HEK293T (cell line): Measurements from ENCODE around the gene LCP1.

Source experiments
- CTCF ChIA-PET: fragments of 350-600 bp; formaldehyde crosslinking; extraction: SDS; loops from one replicate; lab custom pipeline; 2021; ENCODE audit warnings: antibody characterized with exemption, inconsistent platforms; lab: Yijun Ruan, JAX
- POLR2A ChIA-PET: fragments of 350-600 bp; formaldehyde crosslinking; extraction: SDS; loops from one replicate; lab custom pipeline; 2020; ENCODE audit warnings: antibody characterized with exemption, inconsistent platforms; lab: Yijun Ruan, JAX
- DNase-seq: peaks from one replicate; pipeline ENCODE4 v3.0.0; 2012; ENCODE audit warnings: mixed read lengths; ENCODE audit errors: extremely low spot score
- ARNT ChIP-seq: fragments of 450-650 bp; IDR thresholded peaks from 2 replicates; pipeline ENCODE4 v1.6.1; 2017; ENCODE audit warnings: mild to moderate bottlenecking
- BHLHE40 ChIP-seq: fragments of 450-650 bp; IDR thresholded peaks from 2 replicates; pipeline ENCODE4 v1.6.1; 2016; ENCODE audit warnings: mild to moderate bottlenecking, moderate library complexity, borderline replicate concordance
- CTBP1 ChIP-seq: fragments of 450-650 bp; IDR thresholded peaks from 2 replicates; pipeline ENCODE4 v1.6.1; 2016; ENCODE audit warnings: borderline replicate concordance
- ELF4 ChIP-seq: fragments of 450-650 bp; IDR thresholded peaks from 2 replicates; pipeline ENCODE4 v1.6.1; 2017; ENCODE audit warnings: antibody characterized with exemption
- FOXA1 ChIP-seq: fragments of 450-650 bp; IDR thresholded peaks from 2 replicates; pipeline ENCODE4 v1.6.1; 2016; ENCODE audit warnings: mild to moderate bottlenecking
- FOXK2 ChIP-seq: fragments of 450-650 bp; IDR thresholded peaks from 2 replicates; pipeline ENCODE4 v1.6.1; 2016; ENCODE audit warnings: mild to moderate bottlenecking
- FOXM1 ChIP-seq: fragments of 450-650 bp; IDR thresholded peaks from 2 replicates; pipeline ENCODE4 v1.6.1; 2017; ENCODE audit warnings: mild to moderate bottlenecking, borderline replicate concordance
- HDGF ChIP-seq: fragments of 450-650 bp; IDR thresholded peaks from 2 replicates; pipeline ENCODE4 v1.6.1; 2017; ENCODE audit warnings: antibody characterized with exemption, borderline replicate concordance
- L3MBTL2 ChIP-seq: fragments of 450-650 bp; conservative IDR thresholded peaks from 2 replicates; pipeline ENCODE4 v1.6.1; 2016; ENCODE audit warnings: mild to moderate bottlenecking
- LEF1 ChIP-seq: fragments of 450-650 bp; IDR thresholded peaks from 2 replicates; pipeline ENCODE4 v1.6.1; 2017; ENCODE audit warnings: mild to moderate bottlenecking, borderline replicate concordance
- NFRKB ChIP-seq: fragments of 450-650 bp; IDR thresholded peaks from 2 replicates; pipeline ENCODE4 v1.6.1; 2016; ENCODE audit warnings: mild to moderate bottlenecking, moderate library complexity
- SP1 ChIP-seq: fragments of 450-650 bp; IDR thresholded peaks from 2 replicates; pipeline ENCODE4 v1.6.1; 2017
- SUZ12 ChIP-seq: fragments of 450-650 bp; IDR thresholded peaks from 2 replicates; pipeline ENCODE4 v1.6.1; 2016; ENCODE audit warnings: mild to moderate bottlenecking
- TARDBP ChIP-seq: fragments of 450-650 bp; IDR thresholded peaks from 2 replicates; pipeline ENCODE4 v1.6.1; 2016
- ZNF384 ChIP-seq: fragments of 450-650 bp; IDR thresholded peaks from 2 replicates; pipeline ENCODE4 v1.6.1; 2016
- TF ChIP-seq, protein P1 (sequence below): fragments of 450-650 bp; IDR thresholded peaks from 2 replicates; pipeline ENCODE4 v1.6.1; 2016

Gene LCP1

GRCh38 chr13:46124967-46125933 is 56.7 kb downstream of the LCP1 start:
- ChIA-PET CTCF (interaction anchor here (1.3 kb wide), 1 partner anchor 10 kb away, joined by 4 read pairs; no protein-coding TSS in a partner anchor), POLR2A (no interaction called here)
- no peak for DNase-seq
- TF ChIP-seq LEF1: no peak
- TF ChIP-seq HDGF: no peak
- no peak for TF ChIP-seq TARDBP

DNA sequence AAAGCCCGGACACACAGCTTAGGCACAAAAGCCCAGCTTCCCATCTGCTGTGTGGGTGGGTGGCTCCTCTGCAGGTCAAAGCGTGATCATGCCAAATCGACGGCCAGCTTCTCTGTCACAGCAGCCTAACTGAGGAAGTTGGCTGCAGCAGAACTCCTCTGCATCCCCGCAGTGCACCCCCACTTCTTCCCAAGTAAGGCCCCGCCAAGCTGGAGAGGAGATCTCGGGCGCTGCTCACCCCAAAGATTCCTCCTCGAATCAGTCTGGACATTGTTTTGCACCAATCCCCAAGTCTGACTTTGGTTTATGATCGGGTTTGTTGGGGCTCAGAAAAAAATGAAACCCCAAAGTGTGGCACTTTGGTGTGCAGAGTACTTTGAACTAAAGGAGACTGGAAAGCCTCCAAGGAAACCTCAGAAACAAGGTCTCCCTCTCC is 57.4 kb downstream of the LCP1 start:
- no peak for DNase-seq
- ChIA-PET CTCF (no interaction called here), POLR2A (no interaction called here)
- TF ChIP-seq NFRKB (no peak), SUZ12 (no peak), ARNT (no peak)

DNA sequence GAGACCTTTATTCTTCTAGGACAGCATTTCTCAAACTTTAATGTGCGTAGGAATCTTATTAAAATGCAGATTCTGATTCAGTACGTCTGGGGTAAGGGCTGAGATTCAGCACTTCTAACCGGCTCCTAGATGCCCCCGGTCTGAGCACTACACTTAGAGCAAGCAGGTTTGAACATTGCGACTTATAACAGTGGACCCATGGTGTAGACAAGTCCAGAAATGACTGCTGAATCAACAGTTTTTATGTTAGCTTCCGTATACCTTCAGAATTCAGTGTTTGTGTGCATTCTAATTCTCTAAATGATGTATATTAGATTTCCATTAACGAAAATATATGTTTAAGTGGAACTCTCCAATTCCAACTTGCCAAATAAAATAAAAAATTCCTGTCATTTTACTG is 59.7 kb downstream of the LCP1 start:
- ChIA-PET CTCF (no interaction called here), POLR2A (no interaction called here)
- no peak for DNase-seq

GRCh38 chr13:46121597-46122163 is 60.3 kb downstream of the LCP1 start:
- CTCF ChIA-PET: no interaction called here
- POLR2A ChIA-PET: no interaction called here
- TF ChIP-seq ELF4 (no peak), HDGF (no peak), FOXM1 (no peak), FOXK2 (no peak), BHLHE40 (no peak), ZNF384 (no peak), SP1 (no peak), TARDBP (no peak), NFRKB (no peak), LEF1 (no peak), SUZ12 (no peak)
- TF ChIP-seq, protein P1, sequence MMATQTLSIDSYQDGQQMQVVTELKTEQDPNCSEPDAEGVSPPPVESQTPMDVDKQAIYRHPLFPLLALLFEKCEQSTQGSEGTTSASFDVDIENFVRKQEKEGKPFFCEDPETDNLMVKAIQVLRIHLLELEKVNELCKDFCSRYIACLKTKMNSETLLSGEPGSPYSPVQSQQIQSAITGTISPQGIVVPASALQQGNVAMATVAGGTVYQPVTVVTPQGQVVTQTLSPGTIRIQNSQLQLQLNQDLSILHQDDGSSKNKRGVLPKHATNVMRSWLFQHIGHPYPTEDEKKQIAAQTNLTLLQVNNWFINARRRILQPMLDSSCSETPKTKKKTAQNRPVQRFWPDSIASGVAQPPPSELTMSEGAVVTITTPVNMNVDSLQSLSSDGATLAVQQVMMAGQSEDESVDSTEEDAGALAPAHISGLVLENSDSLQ: no peak
- DNase-seq: no peak

More for the DNA sequence above, 59.7 kb downstream of the LCP1 start:
- TF ChIP-seq FOXM1 (no peak), ELF4 (no peak), FOXA1 (no peak), SP1 (no peak), LEF1 (no peak), SUZ12 (no peak), CTBP1 (no peak), ARNT (no peak), ZNF384 (no peak), HDGF (no peak), NFRKB (no peak), BHLHE40 (no peak), TARDBP (no peak), L3MBTL2 (no peak)
- TF ChIP-seq, protein P1: no peak

- POLR2A ChIA-PET: no interaction called here
- DNase-seq: no peak
- TF ChIP-seq, protein P1: no peak
- TF ChIP-seq SP1 (no peak), FOXM1 (no peak), LEF1 (no peak), TARDBP (no peak), ELF4 (no peak)
- CTCF ChIA-PET: no interaction called here
These were observed 60.9 kb downstream of the LCP1 start for GRCh38 chr13:46121033-46121432.

GRCh38 chr13:46119883-46120614 is 61.9 kb downstream of the LCP1 start:
- DNase-seq: peak; percentile 26
- ChIA-PET CTCF (no interaction called here), POLR2A (no interaction called here)
- TF ChIP-seq ELF4 (no peak), SP1 (no peak), ARNT (no peak)
